OCI-LY1 (cell line): ENCODE results near the gene TTC28.

ENCODE experiments used
- H2AFZ ChIP-seq: fragments of 200-600 bp; sonication (generic), shearing (Covaris generic); 2 replicates; pipeline ENCODE4 v1.6.0; 2014; ENCODE audit warnings: antibody characterized with exemption, mild to moderate bottlenecking, low read length
- H3F3A ChIP-seq: fragments of 200-600 bp; sonication (generic), shearing (Covaris generic); 2 replicates; pipeline ENCODE4 v1.6.0; 2014; ENCODE audit warnings: mild to moderate bottlenecking, antibody characterized with exemption, low read length, moderate library complexity; ENCODE audit not compliant: insufficient read depth
- H3K27ac ChIP-seq: fragments of 200-600 bp; sonication (generic); 2 replicates; pipeline ENCODE4 v1.5.1; 2014; ENCODE audit warnings: low read length, mixed run types, mild to moderate bottlenecking, low read depth; ENCODE audit not compliant: poor library complexity, severe bottlenecking
- H3K27me3 ChIP-seq: fragments of 200-600 bp; sonication (generic); 2 replicates; pipeline ENCODE4 v1.6.0; 2014; ENCODE audit warnings: antibody characterized with exemption, mild to moderate bottlenecking, low read length, moderate library complexity; ENCODE audit not compliant: insufficient read depth
- H3K36me3 ChIP-seq: fragments of 200-600 bp; sonication (generic); 2 replicates; pipeline ENCODE4 v1.6.1; 2014; ENCODE audit warnings: mild to moderate bottlenecking, antibody characterized with exemption, low read length, moderate library complexity, mixed read lengths; ENCODE audit not compliant: insufficient read depth
- H3K4me1 ChIP-seq: fragments of 200-600 bp; sonication (generic); 2 replicates; pipeline ENCODE4 v1.5.1; 2014; ENCODE audit warnings: mild to moderate bottlenecking, low read length, moderate library complexity; ENCODE audit not compliant: insufficient read depth, severe bottlenecking
- H3K4me2 ChIP-seq: fragments of 200-600 bp; sonication (generic), shearing (Covaris generic); 2 replicates; pipeline ENCODE4 v1.6.1; 2014; ENCODE audit warnings: low read length
- H3K4me3 ChIP-seq: fragments of 200-600 bp; sonication (generic); 2 replicates; pipeline ENCODE4 v1.5.1; 2014; ENCODE audit warnings: low read length, low read depth, mild to moderate bottlenecking, mixed read lengths; ENCODE audit not compliant: poor library complexity, severe bottlenecking
- H3K79me2 ChIP-seq: fragments of 200-600 bp; shearing (Covaris generic); 2 replicates; pipeline ENCODE4 v1.6.1; 2016; ENCODE audit warnings: mixed run types, low read length, mixed read lengths; ENCODE audit not compliant: insufficient read depth
- H3K9ac ChIP-seq: fragments of 200-600 bp; sonication (generic), shearing (Covaris generic); 2 replicates; pipeline ENCODE4 v1.6.1; 2014; ENCODE audit warnings: mild to moderate bottlenecking, low read length, mixed read lengths
- H3K9me2 ChIP-seq: fragments of 200-600 bp; sonication (generic), shearing (Covaris generic); 2 replicates; pipeline ENCODE4 v1.6.1; 2014; ENCODE audit warnings: low read depth, mild to moderate bottlenecking, low read length, mixed read lengths
- H3K9me3 ChIP-seq: fragments of 200-600 bp; shearing (Covaris generic); 2 replicates; pipeline ENCODE4 v1.6.1; 2014; ENCODE audit warnings: low read length, mixed read lengths
- H4K20me1 ChIP-seq: fragments of 200-600 bp; sonication (generic), shearing (Covaris generic); 2 replicates; pipeline ENCODE4 v1.6.0; 2016; ENCODE audit warnings: mild to moderate bottlenecking, low read length; ENCODE audit not compliant: insufficient read depth
- EZH2 ChIP-seq: fragments of 200-600 bp; sonication (generic), shearing (Covaris generic); IDR thresholded peaks from 2 replicates; pipeline ENCODE4 v1.8.0; 2017; ENCODE audit warnings: borderline replicate concordance, mixed run types, mild to moderate bottlenecking, antibody characterized with exemption, low read length, moderate library complexity, mixed read lengths
- TF ChIP-seq, protein P1 (sequence below): fragments of 200-600 bp; sonication (generic), shearing (Covaris generic); IDR thresholded peaks from 2 replicates; pipeline ENCODE4 v1.5.1; 2017; ENCODE audit warnings: mild to moderate bottlenecking, antibody characterized with exemption, low read length, moderate library complexity, mixed read lengths

TTC28 gene

DNA sequence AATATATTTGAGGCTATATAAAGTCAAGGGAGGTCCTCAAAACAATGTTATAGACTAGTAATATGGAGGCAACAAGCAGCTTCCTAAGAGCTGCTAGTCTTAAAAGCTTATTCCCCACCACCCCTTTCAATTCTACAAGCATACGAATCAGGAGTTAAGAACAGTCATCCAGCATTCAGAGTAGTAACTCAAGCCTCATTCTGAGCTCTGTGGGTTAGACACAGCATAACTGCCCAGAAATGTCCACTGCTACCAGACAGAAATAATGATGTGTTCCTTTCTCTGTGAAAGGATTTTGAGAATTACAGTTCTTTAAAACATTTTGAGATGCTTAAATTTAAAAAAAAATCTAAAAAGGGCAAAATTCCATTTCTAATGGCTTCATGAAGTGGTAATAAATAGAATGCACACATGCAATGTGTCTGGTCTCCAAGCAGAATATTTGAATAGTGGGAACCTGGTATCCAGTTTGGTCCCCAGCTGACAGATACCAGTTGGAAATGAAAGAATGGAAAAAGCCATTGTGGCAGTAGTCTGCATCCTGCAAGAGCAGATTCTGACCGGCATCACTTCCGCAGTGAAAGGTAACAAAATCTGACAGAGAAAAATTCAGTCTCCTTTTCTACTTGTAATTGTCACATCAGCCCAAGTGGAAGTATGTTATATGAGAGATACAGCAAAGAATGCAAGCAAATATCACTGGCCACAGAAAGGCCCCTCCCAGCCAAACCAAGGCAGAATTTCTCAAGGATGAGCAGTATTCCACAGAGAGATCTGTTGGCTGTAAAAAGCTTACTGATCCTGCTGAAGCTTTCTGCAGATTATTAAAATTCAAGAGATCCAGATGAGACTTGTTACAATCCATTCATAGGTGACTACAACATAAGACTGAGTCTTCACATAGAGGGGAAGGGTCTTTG, 449.8 kb downstream of the TTC28 start:
- H3K9me2 ChIP-seq: no peaks in the 10 kb centered on the region
- no peak overlapping the region for H3K27ac ChIP-seq
- no peaks in the 10 kb centered on the region for H3K27me3 ChIP-seq
- no peaks in the 10 kb centered on the region for H3K9me3 ChIP-seq
- H3K4me1 ChIP-seq: no peaks in the 10 kb centered on the region
- H3K36me3 ChIP-seq: no peaks in the 10 kb centered on the region
- no peak overlapping the region for H3K4me3 ChIP-seq
- no peaks in the 10 kb centered on the region for H3F3A ChIP-seq
- H3K9ac ChIP-seq: no peak overlapping the region
- no peaks in the 10 kb centered on the region for H3K79me2 ChIP-seq
- no peaks in the 10 kb centered on the region for H4K20me1 ChIP-seq
- TF ChIP-seq, protein P1, sequence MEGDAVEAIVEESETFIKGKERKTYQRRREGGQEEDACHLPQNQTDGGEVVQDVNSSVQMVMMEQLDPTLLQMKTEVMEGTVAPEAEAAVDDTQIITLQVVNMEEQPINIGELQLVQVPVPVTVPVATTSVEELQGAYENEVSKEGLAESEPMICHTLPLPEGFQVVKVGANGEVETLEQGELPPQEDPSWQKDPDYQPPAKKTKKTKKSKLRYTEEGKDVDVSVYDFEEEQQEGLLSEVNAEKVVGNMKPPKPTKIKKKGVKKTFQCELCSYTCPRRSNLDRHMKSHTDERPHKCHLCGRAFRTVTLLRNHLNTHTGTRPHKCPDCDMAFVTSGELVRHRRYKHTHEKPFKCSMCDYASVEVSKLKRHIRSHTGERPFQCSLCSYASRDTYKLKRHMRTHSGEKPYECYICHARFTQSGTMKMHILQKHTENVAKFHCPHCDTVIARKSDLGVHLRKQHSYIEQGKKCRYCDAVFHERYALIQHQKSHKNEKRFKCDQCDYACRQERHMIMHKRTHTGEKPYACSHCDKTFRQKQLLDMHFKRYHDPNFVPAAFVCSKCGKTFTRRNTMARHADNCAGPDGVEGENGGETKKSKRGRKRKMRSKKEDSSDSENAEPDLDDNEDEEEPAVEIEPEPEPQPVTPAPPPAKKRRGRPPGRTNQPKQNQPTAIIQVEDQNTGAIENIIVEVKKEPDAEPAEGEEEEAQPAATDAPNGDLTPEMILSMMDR: no peak
- no peak for TF ChIP-seq EZH2
- no peak overlapping the region for H3K4me2 ChIP-seq
- H2AFZ ChIP-seq: no peak overlapping the region

DNA sequence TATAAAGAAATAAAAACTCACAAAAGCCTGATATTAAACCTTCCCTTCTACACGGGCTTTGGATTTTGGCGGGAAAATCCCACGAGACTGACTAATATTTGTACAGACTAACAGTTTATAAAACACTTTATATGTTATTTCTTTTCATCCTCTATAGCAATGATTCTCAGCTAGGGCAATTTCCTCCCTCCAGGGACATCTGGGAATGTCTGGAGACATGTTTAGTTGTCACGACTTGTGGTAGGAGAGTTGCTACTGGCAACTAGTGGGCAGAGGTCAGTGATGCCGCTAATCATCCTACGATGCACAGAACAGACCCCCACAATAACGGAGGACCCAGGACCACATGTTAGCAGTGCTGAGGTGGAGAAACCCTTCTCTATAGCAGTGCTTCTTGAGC, 455.8 kb downstream of the TTC28 start:
- no peak overlapping the region for H3K4me3 ChIP-seq
- H3K9me3 ChIP-seq: no peaks in the 10 kb centered on the region
- no peak overlapping the region for H2AFZ ChIP-seq
- H3K9ac ChIP-seq: no peak overlapping the region
- H3K9me2 ChIP-seq: no peaks in the 10 kb centered on the region
- H3K27me3 ChIP-seq: no peaks in the 10 kb centered on the region
- H3K4me1 ChIP-seq: no peaks in the 10 kb centered on the region
- no peaks in the 10 kb centered on the region for H4K20me1 ChIP-seq
- H3K4me2 ChIP-seq: no peak overlapping the region
- H3K36me3 ChIP-seq: no peaks in the 10 kb centered on the region
- TF ChIP-seq EZH2: no peak
- TF ChIP-seq, protein P1: no peak
- no peaks in the 10 kb centered on the region for H3F3A ChIP-seq
- H3K27ac ChIP-seq: no peak overlapping the region
- H3K79me2 ChIP-seq: no peaks in the 10 kb centered on the region

DNA sequence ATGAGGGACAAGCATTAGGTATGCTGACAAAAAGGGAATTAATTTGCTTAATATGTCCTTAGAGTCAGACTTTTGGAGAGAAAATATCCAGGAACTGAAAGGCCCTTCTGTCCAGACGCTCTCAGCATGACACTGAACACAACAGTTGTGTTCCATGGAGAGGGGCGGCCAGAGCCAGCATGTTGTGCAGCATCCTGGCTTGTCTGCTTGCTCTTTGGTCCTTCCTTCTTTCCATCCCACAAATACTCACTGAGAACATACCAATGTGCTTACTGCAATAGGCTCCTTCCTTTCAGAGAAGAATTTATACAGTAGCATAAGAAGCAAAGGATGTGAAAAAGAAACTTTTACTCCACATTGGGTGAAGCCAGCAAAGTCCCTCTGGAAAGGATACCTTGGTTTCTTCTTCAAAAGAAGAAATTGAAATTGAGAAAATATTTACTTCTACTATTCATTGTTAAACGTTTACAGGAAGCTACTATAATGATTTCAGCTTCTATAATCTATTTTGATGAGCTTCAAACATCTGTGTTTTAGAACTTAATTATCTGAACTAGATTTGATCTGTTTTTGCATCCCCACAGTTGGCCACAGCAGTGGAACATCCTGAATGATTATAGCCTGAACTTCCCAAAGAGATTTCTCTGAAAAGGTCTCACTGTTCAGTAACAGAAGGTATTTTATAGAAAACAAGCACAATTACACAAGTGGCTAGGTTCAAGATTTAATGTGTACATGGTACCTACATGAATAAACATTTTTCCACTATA, 456.5 kb downstream of the TTC28 start:
- Histone ChIP-seq H3K9me2 (no peaks in the 10 kb centered on the region), H3K27me3 (no peaks in the 10 kb centered on the region), H3K79me2 (no peaks in the 10 kb centered on the region)

More for the DNA sequence above, 456.5 kb downstream of the TTC28 start:
- no peaks in the 10 kb centered on the region for H3K9me3 ChIP-seq
- no peak overlapping the region for H3K27ac ChIP-seq
- no peaks in the 10 kb centered on the region for H3K36me3 ChIP-seq
- no peak overlapping the region for H3K4me3 ChIP-seq
- H3K9ac ChIP-seq: no peak overlapping the region
- H4K20me1 ChIP-seq: no peaks in the 10 kb centered on the region
- no peaks in the 10 kb centered on the region for H3F3A ChIP-seq
- H3K4me2 ChIP-seq: no peak overlapping the region
- H2AFZ ChIP-seq: no peak overlapping the region
- H3K4me1 ChIP-seq: no peaks in the 10 kb centered on the region
- no peak for TF ChIP-seq EZH2
- TF ChIP-seq, protein P1: no peak
